RWPE2 (cell line): ENCODE data around the gene CYB5A.

Experiments
- ATAC-seq: fragments of 200-7000 bp; cut with Tn5 transposase; 3 replicates; pipeline ENCODE4 v1.9.1; 2021; ENCODE audit warnings: low read depth
- DNase-seq: peaks from one replicate; pipeline ENCODE4 v3.0.0-alpha.2; 2020; ENCODE audit warnings: low spot score
- H3K27ac ChIP-seq: fragments of 450-650 bp; 2 replicates; pipeline ENCODE4 v1.5.1; 2017; ENCODE audit warnings: mild to moderate bottlenecking; ENCODE audit not compliant: poor library complexity, severe bottlenecking
- H3K27me3 ChIP-seq: fragments of 250-450 bp; sonication (Bioruptor Pico); 2 replicates; pipeline ENCODE4 v1.5.1; 2021; ENCODE audit warnings: mild to moderate bottlenecking, moderate library complexity; ENCODE audit not compliant: insufficient read depth, poor library complexity, severe bottlenecking
- H3K36me3 ChIP-seq: fragments of 250-450 bp; sonication (Bioruptor Pico); 2 replicates; pipeline ENCODE4 v1.5.1; 2020; ENCODE audit warnings: low read depth, mild to moderate bottlenecking, moderate library complexity
- H3K4me1 ChIP-seq: fragments of 250-450 bp; sonication (Bioruptor Pico); 2 replicates; pipeline ENCODE4 v1.5.1; 2021; ENCODE audit warnings: mild to moderate bottlenecking, moderate library complexity; ENCODE audit not compliant: insufficient read depth, poor library complexity, severe bottlenecking
- H3K4me3 ChIP-seq: fragments of 250-450 bp; sonication (Bioruptor Pico); 2 replicates; pipeline ENCODE4 v1.5.1; 2021; ENCODE audit warnings: mild to moderate bottlenecking, moderate library complexity; ENCODE audit not compliant: severe bottlenecking
- H3K9me3 ChIP-seq: fragments of 250-450 bp; sonication (Bioruptor Pico); 2 replicates; pipeline ENCODE4 v1.5.1; 2021; ENCODE audit warnings: mild to moderate bottlenecking, moderate library complexity; ENCODE audit not compliant: severe bottlenecking
- CTCF ChIP-seq: fragments of 450-650 bp; IDR thresholded peaks from one replicate; pipeline ENCODE4 v1.5.1; 2017; ENCODE audit warnings: mild to moderate bottlenecking, moderate library complexity; ENCODE audit not compliant: poor library complexity, severe bottlenecking

CYB5A gene

GRCh38 chr18:74291771-74292540 lies at the start of gene CYB5A:
TSS of gene CYB5A (minus strand) at chr18:74291963. CDS start at chr18:74291875, 88 bp downstream.
- ATAC-seq, result peak; percentile 98
- Histone ChIP-seq H3K27ac (no peak within 1 kb of the TSS), H3K36me3 (no peaks in the 10 kb centered on the region), H3K4me3 (peak within 1 kb of the TSS; percentile 71), H3K4me1 (no peaks in the 10 kb centered on the region), H3K27me3 (no peaks in the 10 kb centered on the region), H3K9me3 (no peaks in the 10 kb centered on the region)
- peak; percentile 94 for DNase-seq
- no peak for TF ChIP-seq CTCF

- Histone ChIP-seq H3K4me3 (no peak overlapping the region), H3K4me1 (no peaks in the 10 kb centered on the region), H3K27me3 (no peaks in the 10 kb centered on the region), H3K9me3 (no peaks in the 10 kb centered on the region), H3K27ac (no peak overlapping the region), H3K36me3 (no peaks in the 10 kb centered on the region)
- TF ChIP-seq CTCF, result no peak
- DNase-seq (no peak), ATAC-seq (no peak)
These were observed 46.1 kb upstream of the CYB5A start for GRCh38 chr18:74337912-74338309.

GRCh38 chr18:74337155-74337911 lies 45.6 kb upstream of the CYB5A start:
- Histone ChIP-seq H3K9me3 (no peaks in the 10 kb centered on the region), H3K27ac (no peak overlapping the region), H3K27me3 (no peaks in the 10 kb centered on the region), H3K4me1 (no peaks in the 10 kb centered on the region), H3K4me3 (no peak overlapping the region), H3K36me3 (no peaks in the 10 kb centered on the region)
- DNase-seq (no peak), ATAC-seq (no peak)
- TF ChIP-seq CTCF, result no peak

GRCh38 chr18:74336656-74337055 lies 44.9 kb upstream of the CYB5A start:
- DNase-seq, result no peak
- Histone ChIP-seq H3K9me3 (no peaks in the 10 kb centered on the region), H3K4me3 (no peak overlapping the region), H3K4me1 (no peaks in the 10 kb centered on the region), H3K27me3 (no peaks in the 10 kb centered on the region), H3K36me3 (no peaks in the 10 kb centered on the region), H3K27ac (no peak overlapping the region)
- no peak for TF ChIP-seq CTCF
- ATAC-seq, result no peak
